Neural progenitor cell (in vitro differentiated cells): ENCODE data around the gene GRK1. TPM values are rescaled to one million over a fixed set of nuclear protein-coding genes. Genes with fewer than 3 reads are reported as not detected.

ENCODE experiments used
- DNase-seq: peaks from one replicate; pipeline ENCODE4 v3.0.0-alpha.2; 2016; ENCODE audit warnings: low spot score
- H2AFZ ChIP-seq: fragments of 200-600 bp; sonication (generic); replicated peaks from 2 replicates; pipeline ENCODE4 v1.6.1; 2016; ENCODE audit warnings: antibody characterized with exemption
- H3F3A ChIP-seq: fragments of 200-600 bp; sonication (generic); 2 replicates; pipeline ENCODE4 v1.6.1; 2016; ENCODE audit warnings: antibody characterized with exemption, low read depth
- H3K27ac ChIP-seq: fragments of 200-600 bp; sonication (generic); 2 replicates; pipeline ENCODE4 v1.5.1; 2016; ENCODE audit warnings: mild to moderate bottlenecking
- H3K27me3 ChIP-seq: fragments of 200-600 bp; sonication (generic); 2 replicates; pipeline ENCODE4 v1.6.1; 2016; ENCODE audit warnings: mild to moderate bottlenecking, moderate library complexity
- H3K36me3 ChIP-seq: fragments of 200-600 bp; sonication (generic); 2 replicates; pipeline ENCODE4 v1.5.1; 2016
- H3K4me1 ChIP-seq: fragments of 200-600 bp; sonication (generic); 2 replicates; pipeline ENCODE4 v1.6.1; 2016; ENCODE audit warnings: mixed run types
- H3K4me2 ChIP-seq: fragments of 200-600 bp; sonication (generic); 2 replicates; pipeline ENCODE4 v1.6.1; 2016
- H3K4me3 ChIP-seq: fragments of 200-600 bp; sonication (generic); 2 replicates; pipeline ENCODE4 v1.5.1; 2016
- H3K79me2 ChIP-seq: fragments of 200-600 bp; sonication (generic); 2 replicates; pipeline ENCODE4 v1.6.1; 2016; ENCODE audit warnings: low read depth
- H3K9ac ChIP-seq: fragments of 200-600 bp; sonication (generic); 2 replicates; pipeline ENCODE4 v1.6.1; 2016
- H3K9me3 ChIP-seq: fragments of 200-600 bp; sonication (generic); 2 replicates; pipeline ENCODE4 v1.5.1; 2016; ENCODE audit warnings: low read depth
- H4K20me1 ChIP-seq: fragments of 200-600 bp; sonication (generic); 2 replicates; pipeline ENCODE4 v1.6.1; 2016; ENCODE audit warnings: low read depth
- H3K27ac Mint-ChIP-seq: 3 replicates; pipeline ENCODE4 v1.8.0; 2021; ENCODE audit warnings: mixed read lengths
- H3K27me3 Mint-ChIP-seq: 2 replicates; pipeline ENCODE4 v1.8.0; 2022; ENCODE audit warnings: low read depth, mild to moderate bottlenecking, inconsistent platforms, moderate library complexity, mixed read lengths; ENCODE audit not compliant: insufficient read depth
- H3K36me3 Mint-ChIP-seq: 3 replicates; pipeline ENCODE4 v1.8.0; 2021; ENCODE audit warnings: mixed read lengths
- H3K4me1 Mint-ChIP-seq: 3 replicates; pipeline ENCODE4 v1.8.0; 2021; ENCODE audit warnings: mixed read lengths
- H3K4me3 Mint-ChIP-seq: 3 replicates; pipeline ENCODE4 v1.8.0; 2021; ENCODE audit warnings: mild to moderate bottlenecking, moderate library complexity, mixed read lengths
- H3K9me3 Mint-ChIP-seq: 3 replicates; pipeline ENCODE4 v1.8.0; 2020; ENCODE audit warnings: mixed read lengths
- CTCF ChIP-seq: fragments of 200-600 bp; sonication (generic); IDR thresholded peaks from 2 replicates; pipeline ENCODE4 v1.5.1; 2017; ENCODE audit warnings: antibody characterized with exemption, mild to moderate bottlenecking
- EZH2 ChIP-seq: fragments of 200-600 bp; sonication (generic); IDR thresholded peaks from 2 replicates; pipeline ENCODE4 v1.6.1; 2017; ENCODE audit warnings: antibody characterized with exemption, mild to moderate bottlenecking, moderate library complexity
- EZH2phosphoT487 ChIP-seq: fragments of 200-600 bp; sonication (generic); IDR thresholded peaks from 2 replicates; pipeline ENCODE4 v1.6.1; 2017; ENCODE audit warnings: antibody characterized with exemption
- total RNA-seq: library from RNA; depleted of rRNA; stranded (reverse); fragments of >200 nt; gene quantifications from 2 replicates; pipeline ENCODE4 v1.2.3, GENCODE V29; 2015; ENCODE audit warnings: low replicate concordance

The GRK1 gene
- total RNA-seq, 1 donor from 2014 or later, result not detected

GRCh38 chr13:113770441-113770840, 103.4 kb downstream of the GRK1 start:
- H3K4me3 Mint-ChIP-seq, result no peak overlapping the region
- Histone ChIP-seq H3K4me2 (no peak overlapping the region), H4K20me1 (peaks cover 11% of the 10 kb centered on the region), H3K4me3 (no peak overlapping the region), H3K4me1 (no peaks in the 10 kb centered on the region), H3K27ac (no peak overlapping the region), H3K36me3 (no peaks in the 10 kb centered on the region), H3K9me3 (no peaks in the 10 kb centered on the region), H2AFZ (no peak overlapping the region), H3K27me3 (no peaks in the 10 kb centered on the region), H3F3A (no peaks in the 10 kb centered on the region), H3K9ac (no peak overlapping the region), H3K79me2 (no peaks in the 10 kb centered on the region)
- H3K27me3 Mint-ChIP-seq, result no peaks in the 10 kb centered on the region
- H3K9me3 Mint-ChIP-seq, result no peaks in the 10 kb centered on the region
- H3K4me1 Mint-ChIP-seq, result peaks cover 2% of the 10 kb centered on the region
- TF ChIP-seq CTCF (no peak), EZH2 (no peak), EZH2phosphoT487 (no peak)
- H3K36me3 Mint-ChIP-seq, result no peaks in the 10 kb centered on the region
- no peak overlapping the region for H3K27ac Mint-ChIP-seq
- DNase-seq, result no peak

- DNase-seq, result no peak
- peaks cover 6% of the 10 kb centered on the region for H4K20me1 ChIP-seq
- H3K9ac ChIP-seq, result no peak overlapping the region
- Mint-ChIP-seq H3K9me3 (no peaks in the 10 kb centered on the region), H3K4me1 (no peaks in the 10 kb centered on the region), H3K36me3 (no peaks in the 10 kb centered on the region), H3K4me3 (no peak overlapping the region), H3K27ac (no peak overlapping the region), H3K27me3 (no peaks in the 10 kb centered on the region)
- H3K36me3 ChIP-seq, result no peaks in the 10 kb centered on the region
- H3K4me1 ChIP-seq, result no peaks in the 10 kb centered on the region
- no peak overlapping the region for H3K4me2 ChIP-seq
- H3K27me3 ChIP-seq, result no peaks in the 10 kb centered on the region
- no peaks in the 10 kb centered on the region for H3K79me2 ChIP-seq
- H3K4me3 ChIP-seq, result no peak overlapping the region
- no peak overlapping the region for H2AFZ ChIP-seq
- TF ChIP-seq EZH2phosphoT487, result no peak
- TF ChIP-seq EZH2, result no peak
- TF ChIP-seq CTCF, result no peak
- no peak overlapping the region for H3K27ac ChIP-seq
- no peaks in the 10 kb centered on the region for H3F3A ChIP-seq
- H3K9me3 ChIP-seq, result no peaks in the 10 kb centered on the region
These were observed 103.9 kb downstream of the GRK1 start for GRCh38 chr13:113770937-113771336.

GRCh38 chr13:113771709-113772331, 104.8 kb downstream of the GRK1 start:
- H3K9ac ChIP-seq, result no peak overlapping the region
- H2AFZ ChIP-seq, result no peak overlapping the region
- Mint-ChIP-seq H3K9me3 (no peaks in the 10 kb centered on the region), H3K4me1 (no peaks in the 10 kb centered on the region), H3K27ac (no peak overlapping the region), H3K36me3 (no peaks in the 10 kb centered on the region), H3K4me3 (no peak overlapping the region), H3K27me3 (no peaks in the 10 kb centered on the region)
- TF ChIP-seq EZH2, result no peak
- no peak for TF ChIP-seq CTCF
- no peak for TF ChIP-seq EZH2phosphoT487
- H3K79me2 ChIP-seq, result no peaks in the 10 kb centered on the region
- no peaks in the 10 kb centered on the region for H3K36me3 ChIP-seq
- H3F3A ChIP-seq, result no peaks in the 10 kb centered on the region
- H3K4me2 ChIP-seq, result no peak overlapping the region
- H3K27me3 ChIP-seq, result no peaks in the 10 kb centered on the region
- no peak overlapping the region for H3K27ac ChIP-seq
- no peak overlapping the region for H3K4me3 ChIP-seq
- no peaks in the 10 kb centered on the region for H3K4me1 ChIP-seq
- H3K9me3 ChIP-seq, result no peaks in the 10 kb centered on the region
- DNase-seq, result no peak
- H4K20me1 ChIP-seq, result peaks cover 9% of the 10 kb centered on the region
